ENCODE measurements around the gene INS.

The INS gene

DNA sequence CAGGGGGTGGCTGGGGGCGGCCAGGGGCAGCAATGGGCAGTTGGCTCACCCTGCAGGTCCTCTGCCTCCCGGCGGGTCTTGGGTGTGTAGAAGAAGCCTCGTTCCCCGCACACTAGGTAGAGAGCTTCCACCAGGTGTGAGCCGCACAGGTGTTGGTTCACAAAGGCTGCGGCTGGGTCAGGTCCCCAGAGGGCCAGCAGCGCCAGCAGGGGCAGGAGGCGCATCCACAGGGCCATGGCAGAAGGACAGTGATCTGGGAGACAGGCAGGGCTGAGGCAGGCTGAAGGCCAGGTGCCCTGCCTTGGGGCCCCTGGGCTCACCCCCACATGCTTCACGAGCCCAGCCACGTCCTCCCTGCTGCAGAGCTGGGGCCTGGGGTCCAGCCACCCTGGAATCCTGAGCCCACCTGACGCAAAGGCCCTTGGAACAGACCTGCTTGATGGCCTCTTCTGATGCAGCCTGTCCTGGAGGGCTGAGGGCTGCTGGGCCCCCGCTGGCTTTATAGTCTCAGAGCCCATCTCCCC, at the start of gene INS:
INS (minus strand) TSS at position 474 of the 524 bp plus-strand sequence; CDS start at position 236, 238 bp downstream.
- H3K4me1 Mint-ChIP-seq = no peaks in the 10 kb centered on the region
- ATAC-seq (ENCODE audit: low read depth) (no peak), DNase-seq (ENCODE audit: low spot score in 2 of 2) (no peak)
- H3K36me3 Mint-ChIP-seq = no peaks in the 10 kb centered on the region
- no peaks in the 10 kb centered on the region for H3K9me3 Mint-ChIP-seq
- peaks cover 15% of the 10 kb centered on the region for H3K27me3 Mint-ChIP-seq
- H3K27ac Mint-ChIP-seq = no peak within 1 kb of the TSS
- no peak within 1 kb of the TSS for H3K4me3 Mint-ChIP-seq

DNA sequence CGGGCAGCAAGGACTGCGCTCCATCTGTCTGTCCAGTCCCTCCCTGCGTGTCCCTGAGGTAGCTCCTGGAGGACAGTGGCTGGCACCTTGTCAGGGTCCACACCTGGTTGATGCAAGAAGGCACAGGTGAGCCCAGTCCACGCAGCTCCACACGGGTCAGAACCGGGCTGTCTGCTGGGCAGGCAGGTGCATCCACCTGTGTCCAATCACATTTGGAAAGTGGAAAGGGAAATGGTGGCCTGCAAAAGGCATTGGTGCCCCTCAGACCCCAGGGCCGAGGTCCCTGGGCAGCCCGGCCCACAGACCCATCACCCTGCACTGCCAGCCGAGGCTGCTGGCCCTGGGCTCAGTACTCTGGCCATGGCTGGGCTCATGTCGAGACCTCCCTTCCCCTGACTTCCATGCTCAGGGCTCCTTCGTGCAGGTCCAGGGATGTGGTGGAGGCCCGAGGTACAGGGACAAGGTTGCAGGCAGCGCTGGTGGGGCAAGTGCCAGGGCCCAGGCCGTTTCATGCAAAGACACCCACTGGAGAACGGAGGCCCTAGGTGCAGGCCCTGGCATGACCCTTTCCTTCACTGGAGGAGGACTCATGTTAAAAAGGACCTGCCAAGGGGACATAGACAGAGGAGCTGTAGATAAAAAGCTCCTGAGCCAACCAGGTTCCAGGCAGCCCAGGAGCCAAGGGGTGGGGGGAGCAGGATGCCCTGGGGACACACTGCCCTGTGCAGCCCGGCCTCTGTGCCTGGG, 49.5 kb upstream of the INS start:
- DNase-seq (ENCODE audit: low spot score in 2 of 2) = peak in 1 of 2 donors; percentile 4

DNA sequence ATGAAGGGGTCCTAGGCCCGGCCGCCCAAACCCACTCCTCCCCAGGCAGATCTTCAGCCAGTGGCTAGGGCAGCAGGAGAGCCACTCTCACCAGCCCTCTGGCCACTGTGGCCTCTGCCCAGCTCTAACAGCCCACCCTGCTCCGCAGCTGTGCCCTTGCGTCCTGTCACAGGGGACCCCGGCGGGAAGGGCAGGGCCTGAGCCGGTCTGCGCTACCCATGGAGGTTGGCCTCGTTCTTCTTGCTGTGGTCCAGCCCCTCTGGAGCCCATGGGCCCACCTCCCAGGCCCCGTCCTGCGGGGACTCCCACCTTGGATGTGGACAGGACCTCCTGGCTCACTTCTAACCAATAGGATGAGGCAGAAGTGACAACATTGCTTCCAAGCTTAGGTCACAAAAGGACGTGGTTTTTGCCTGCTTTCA, 48.9 kb upstream of the INS start:
- H3K27ac Mint-ChIP-seq = no peak overlapping the region
- ATAC-seq (ENCODE audit: low read depth) = no peak
- no peaks in the 10 kb centered on the region for H3K9me3 Mint-ChIP-seq
- DNase-seq (ENCODE audit: low spot score in 2 of 2) = no peak
- H3K27me3 Mint-ChIP-seq = peaks cover 27% of the 10 kb centered on the region
- H3K4me1 Mint-ChIP-seq = peaks cover 2% of the 10 kb centered on the region
- H3K36me3 Mint-ChIP-seq = no peaks in the 10 kb centered on the region
- H3K4me3 Mint-ChIP-seq = no peak overlapping the region

More for the DNA sequence above, 49.5 kb upstream of the INS start:
- Mint-ChIP-seq H3K27ac (no peak overlapping the region), H3K9me3 (no peaks in the 10 kb centered on the region), H3K4me1 (peaks cover 2% of the 10 kb centered on the region), H3K27me3 (peaks cover 27% of the 10 kb centered on the region), H3K4me3 (no peak overlapping the region), H3K36me3 (no peaks in the 10 kb centered on the region)
- ATAC-seq (ENCODE audit: low read depth) = no peak

DNA sequence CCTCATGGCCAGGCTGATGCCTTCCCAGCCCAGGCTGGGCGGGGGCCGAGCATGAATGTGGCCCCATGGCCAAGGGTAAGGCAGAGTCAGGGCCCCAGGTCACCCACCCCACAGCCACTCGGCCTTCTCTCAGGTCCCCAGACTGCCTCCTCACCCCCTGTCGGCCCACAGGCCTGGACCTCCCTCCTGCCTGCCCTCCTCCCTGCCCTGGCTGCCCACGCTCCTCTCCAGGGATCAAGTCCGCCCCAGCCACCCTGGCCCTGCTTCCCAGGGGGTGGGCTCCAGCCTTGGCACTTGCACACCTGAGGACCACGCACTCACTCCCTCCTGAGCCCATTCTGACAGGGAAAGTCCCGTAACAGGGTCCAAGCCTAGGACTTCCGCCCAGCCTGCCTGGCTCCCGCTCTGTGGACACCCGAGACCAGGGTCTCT, 48.4 kb upstream of the INS start:
- no peaks in the 10 kb centered on the region for H3K9me3 Mint-ChIP-seq
- peaks cover 2% of the 10 kb centered on the region for H3K4me1 Mint-ChIP-seq
- ATAC-seq (ENCODE audit: low read depth) (no peak), DNase-seq (ENCODE audit: low spot score in 2 of 2) (peak in 1 of 2 donors; percentile 9)
- H3K4me3 Mint-ChIP-seq = no peak overlapping the region
- no peaks in the 10 kb centered on the region for H3K36me3 Mint-ChIP-seq
- no peak overlapping the region for H3K27ac Mint-ChIP-seq
- peaks cover 23% of the 10 kb centered on the region for H3K27me3 Mint-ChIP-seq

DNA sequence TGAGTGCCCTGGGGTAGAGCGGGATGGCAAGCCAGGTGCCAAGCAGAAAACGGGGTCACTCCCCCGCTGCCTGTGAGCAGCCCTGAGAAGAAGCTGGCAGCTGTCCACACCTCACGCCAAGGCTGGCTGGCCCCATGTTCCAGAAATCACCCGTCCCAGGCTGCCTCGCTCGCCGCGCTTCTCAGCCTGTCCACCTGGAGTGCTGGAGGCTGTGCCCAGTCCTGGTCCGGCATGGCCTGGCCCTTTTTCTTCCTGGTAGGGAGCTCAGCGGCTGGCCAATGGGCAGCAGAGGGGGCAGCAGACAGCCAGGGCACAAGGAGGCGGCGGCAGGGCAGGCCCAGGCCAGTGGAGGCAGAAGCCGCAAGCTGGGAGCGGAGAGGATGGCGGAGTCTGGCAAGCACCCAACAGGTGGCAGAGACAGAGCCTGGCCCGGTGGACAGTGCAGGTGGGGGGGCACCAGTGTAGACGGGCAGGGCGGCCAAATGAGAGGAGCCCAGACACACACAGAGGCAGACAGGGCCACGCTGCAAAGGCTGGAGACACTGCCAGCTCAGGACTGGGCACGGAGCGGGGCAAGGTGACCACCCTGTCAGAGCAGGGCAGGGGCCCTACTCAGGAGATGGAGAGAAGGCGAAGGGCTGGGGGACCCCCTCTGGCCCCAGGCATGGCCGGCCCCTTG, 47.8 kb upstream of the INS start:
- Mint-ChIP-seq H3K9me3 (no peaks in the 10 kb centered on the region), H3K27me3 (peaks cover 21% of the 10 kb centered on the region), H3K4me3 (no peak overlapping the region), H3K36me3 (no peaks in the 10 kb centered on the region), H3K4me1 (peaks cover 2% of the 10 kb centered on the region), H3K27ac (no peak overlapping the region)
- DNase-seq (ENCODE audit: low spot score in 2 of 2) (peak in 1 of 2 donors; percentile 8), ATAC-seq (ENCODE audit: low read depth) (no peak)

DNA sequence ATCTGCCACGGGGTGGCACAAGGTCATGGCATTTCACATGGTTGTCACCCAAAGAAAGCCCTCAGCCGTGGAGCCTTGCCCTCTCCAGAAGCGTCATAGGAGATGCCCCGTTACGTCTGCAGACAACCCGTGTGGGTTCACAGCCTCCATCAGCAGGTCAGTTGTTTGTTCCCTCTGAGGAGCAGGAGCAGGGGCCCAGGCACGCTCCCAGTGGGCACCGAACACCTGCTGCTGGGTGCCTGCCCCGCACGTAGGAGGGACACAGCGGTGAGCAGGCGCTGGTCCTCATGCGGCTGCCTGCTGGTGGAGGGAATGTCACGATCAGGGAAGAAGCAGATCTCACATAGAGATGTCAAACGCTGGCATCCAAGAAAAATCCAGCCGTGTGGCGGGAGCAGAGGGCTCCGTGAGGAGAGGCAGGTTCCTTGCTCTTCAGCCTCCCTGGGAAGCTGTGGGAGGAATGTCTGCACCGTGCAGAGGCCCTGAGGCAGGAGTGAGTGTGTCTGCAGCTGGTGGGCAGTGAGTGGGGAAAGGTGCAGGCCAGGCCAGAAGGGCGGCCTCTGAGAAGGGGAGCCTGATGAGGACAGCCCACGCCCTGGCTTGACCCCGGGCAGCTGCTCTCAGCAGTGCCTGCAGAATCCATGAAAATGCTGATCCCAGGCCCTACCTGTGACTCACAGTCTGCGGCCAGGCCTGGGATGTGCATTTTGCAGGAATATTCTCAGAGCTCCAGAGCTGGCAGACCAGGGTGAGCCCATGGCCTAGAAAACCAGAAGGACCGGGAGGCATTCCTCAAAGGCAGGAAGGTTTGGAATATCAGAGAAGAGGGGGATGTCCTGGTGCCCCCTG, 47.0 kb upstream of the INS start:
- H3K4me3 Mint-ChIP-seq = no peak overlapping the region
- peak in 1 of 2 donors; percentile 8 for DNase-seq (ENCODE audit: low spot score in 2 of 2)
- H3K27ac Mint-ChIP-seq = no peak overlapping the region
- H3K36me3 Mint-ChIP-seq = no peaks in the 10 kb centered on the region
- no peaks in the 10 kb centered on the region for H3K9me3 Mint-ChIP-seq
- no peak for ATAC-seq (ENCODE audit: low read depth)
- H3K27me3 Mint-ChIP-seq = peaks cover 21% of the 10 kb centered on the region
- H3K4me1 Mint-ChIP-seq = no peaks in the 10 kb centered on the region

DNA sequence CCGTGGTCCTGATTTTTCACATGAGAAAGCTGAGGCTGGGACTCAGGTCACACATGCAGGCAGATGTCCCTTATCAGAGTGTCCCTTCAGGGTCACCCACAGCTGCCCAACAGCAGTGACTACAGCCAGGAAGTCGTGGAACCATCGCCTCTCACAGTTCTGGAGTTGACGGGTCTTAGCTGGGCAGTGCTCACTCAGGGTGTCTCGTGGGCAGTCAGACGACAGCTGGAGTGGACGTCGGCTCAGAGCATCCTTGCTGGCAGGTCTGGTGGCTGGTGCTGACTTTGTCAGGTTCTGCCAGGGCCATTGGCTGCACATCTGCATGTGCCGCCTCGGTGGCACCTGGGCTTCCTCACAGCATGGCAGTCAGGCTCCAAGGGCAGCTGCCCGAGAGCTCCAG, 46.2 kb upstream of the INS start:
- peak in 1 of 2 donors; percentile 2 for DNase-seq (ENCODE audit: low spot score in 2 of 2)
- Mint-ChIP-seq H3K36me3 (no peaks in the 10 kb centered on the region), H3K4me1 (peaks cover 2% of the 10 kb centered on the region), H3K9me3 (no peaks in the 10 kb centered on the region), H3K4me3 (no peak overlapping the region), H3K27me3 (peaks cover 21% of the 10 kb centered on the region), H3K27ac (no peak overlapping the region)
- no peak for ATAC-seq (ENCODE audit: low read depth)

DNA sequence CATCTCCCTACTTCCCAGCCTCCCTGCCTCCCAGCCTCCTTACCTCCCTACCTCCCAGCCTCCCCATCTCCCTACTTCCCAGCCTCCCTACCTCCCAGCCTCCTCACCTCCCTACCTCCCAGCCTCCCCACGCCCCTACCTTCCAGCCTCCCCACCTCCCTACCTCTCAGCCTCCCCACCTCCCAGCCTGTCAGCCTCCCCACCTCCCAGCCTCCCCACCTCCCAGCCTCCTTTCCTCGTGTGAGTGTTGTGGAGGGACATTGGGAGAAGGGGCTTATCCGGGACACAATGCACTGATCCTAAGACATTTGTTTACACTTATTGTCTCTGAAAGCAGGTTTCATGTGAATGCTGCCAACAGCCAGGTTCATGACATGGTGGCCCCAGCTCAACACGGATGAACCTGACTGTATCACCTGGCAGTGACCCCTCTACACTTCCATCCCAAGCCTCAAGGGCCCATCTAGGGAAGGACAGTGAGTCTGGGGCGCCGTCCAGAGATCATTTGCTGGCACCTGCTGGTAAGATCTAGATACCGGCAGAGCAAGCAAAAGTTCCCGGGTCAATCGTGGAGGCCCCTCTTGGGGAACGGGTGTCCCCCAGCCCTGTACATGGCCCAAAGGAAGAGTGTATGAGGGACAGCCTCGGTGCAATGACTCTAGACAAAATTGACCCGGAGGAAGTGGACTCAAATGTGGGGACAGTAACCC, 45.1 kb upstream of the INS start:
- H3K36me3 Mint-ChIP-seq = no peaks in the 10 kb centered on the region
- H3K27ac Mint-ChIP-seq = no peak overlapping the region
- no peak for DNase-seq (ENCODE audit: low spot score in 2 of 2)
- H3K4me1 Mint-ChIP-seq = peaks cover 2% of the 10 kb centered on the region
- peaks cover 21% of the 10 kb centered on the region for H3K27me3 Mint-ChIP-seq
- no peaks in the 10 kb centered on the region for H3K9me3 Mint-ChIP-seq
- no peak overlapping the region for H3K4me3 Mint-ChIP-seq
- ATAC-seq (ENCODE audit: low read depth) = no peak

DNA sequence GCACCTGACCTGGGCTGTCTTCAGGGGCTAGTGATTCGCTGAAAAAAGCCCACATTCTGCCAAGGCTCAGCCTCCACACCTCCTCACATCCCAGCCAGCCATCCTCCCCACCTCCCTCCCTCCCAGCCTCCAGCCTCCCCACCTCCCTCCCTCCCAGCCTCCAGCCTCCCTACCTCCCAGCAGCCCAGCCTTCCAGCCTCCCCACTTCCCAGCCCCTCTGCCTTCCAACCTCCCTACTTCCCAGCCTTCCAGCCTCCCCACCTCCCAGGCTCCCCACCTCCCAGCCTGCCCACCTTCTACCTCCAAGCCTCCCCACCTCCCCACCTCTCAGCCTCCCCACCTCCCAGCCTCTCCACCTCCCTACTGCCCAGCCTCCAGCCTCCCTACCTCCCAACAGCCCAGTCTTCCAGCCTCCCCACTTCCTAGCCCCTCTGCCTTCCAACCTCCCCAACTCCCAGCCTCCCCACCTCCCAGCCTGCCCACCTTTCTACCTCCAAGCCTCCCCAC, 44.3 kb upstream of the INS start:
- Mint-ChIP-seq H3K4me3 (no peak overlapping the region), H3K27ac (no peak overlapping the region), H3K27me3 (peaks cover 19% of the 10 kb centered on the region), H3K36me3 (no peaks in the 10 kb centered on the region), H3K4me1 (peaks cover 2% of the 10 kb centered on the region), H3K9me3 (peaks cover 2% of the 10 kb centered on the region)
- ATAC-seq (ENCODE audit: low read depth) (no peak), DNase-seq (ENCODE audit: low spot score in 2 of 2) (no peak)

DNA sequence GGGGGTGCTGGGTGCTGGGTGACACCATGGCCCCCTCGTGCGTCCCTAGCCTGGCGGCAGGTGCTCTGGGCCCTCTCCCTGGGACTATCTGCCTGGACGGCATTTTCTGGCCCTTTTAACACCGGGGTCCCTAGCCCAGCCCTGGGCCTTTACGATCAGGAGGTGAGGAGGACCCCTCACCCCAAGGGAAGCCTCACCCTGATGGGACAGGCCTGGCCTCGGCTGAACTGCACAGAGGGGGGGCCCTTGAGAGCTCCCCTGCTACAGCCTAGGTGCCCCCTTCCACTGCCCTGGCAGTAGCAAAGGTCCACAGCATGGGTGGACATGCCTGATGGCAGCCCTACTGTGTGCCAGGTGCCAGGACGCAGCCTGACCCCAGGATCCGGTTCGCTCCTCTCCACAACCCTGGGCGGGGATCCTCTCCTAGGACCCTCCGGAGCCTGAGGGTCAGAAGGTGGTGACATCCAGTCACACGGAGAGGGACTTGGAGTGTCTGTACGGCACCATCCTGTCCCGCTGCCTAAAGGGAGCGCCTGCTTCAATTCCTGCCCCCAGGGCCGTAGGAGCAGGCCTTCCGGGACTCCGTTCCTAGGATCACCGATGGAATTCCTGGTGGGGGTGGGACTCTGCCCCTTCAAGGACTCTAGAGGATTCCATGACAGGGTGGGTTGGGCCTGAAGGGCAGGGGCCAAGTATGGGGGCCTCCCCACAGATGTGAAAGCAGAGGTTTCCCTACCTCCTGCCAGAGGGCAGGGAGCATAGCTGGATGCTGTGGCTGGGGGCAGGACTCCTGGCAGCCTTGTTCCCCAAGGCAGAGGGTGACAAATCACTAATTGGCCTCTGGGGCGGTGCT, 43.6 kb upstream of the INS start:
- DNase-seq (ENCODE audit: low spot score in 2 of 2) (no peak), ATAC-seq (ENCODE audit: low read depth) (no peak)
- H3K27ac Mint-ChIP-seq = no peak overlapping the region
- H3K36me3 Mint-ChIP-seq = no peaks in the 10 kb centered on the region
- no peak overlapping the region for H3K4me3 Mint-ChIP-seq
- H3K27me3 Mint-ChIP-seq = peaks cover 17% of the 10 kb centered on the region
- peaks cover 2% of the 10 kb centered on the region for H3K4me1 Mint-ChIP-seq
- H3K9me3 Mint-ChIP-seq = peaks cover 2% of the 10 kb centered on the region

DNA sequence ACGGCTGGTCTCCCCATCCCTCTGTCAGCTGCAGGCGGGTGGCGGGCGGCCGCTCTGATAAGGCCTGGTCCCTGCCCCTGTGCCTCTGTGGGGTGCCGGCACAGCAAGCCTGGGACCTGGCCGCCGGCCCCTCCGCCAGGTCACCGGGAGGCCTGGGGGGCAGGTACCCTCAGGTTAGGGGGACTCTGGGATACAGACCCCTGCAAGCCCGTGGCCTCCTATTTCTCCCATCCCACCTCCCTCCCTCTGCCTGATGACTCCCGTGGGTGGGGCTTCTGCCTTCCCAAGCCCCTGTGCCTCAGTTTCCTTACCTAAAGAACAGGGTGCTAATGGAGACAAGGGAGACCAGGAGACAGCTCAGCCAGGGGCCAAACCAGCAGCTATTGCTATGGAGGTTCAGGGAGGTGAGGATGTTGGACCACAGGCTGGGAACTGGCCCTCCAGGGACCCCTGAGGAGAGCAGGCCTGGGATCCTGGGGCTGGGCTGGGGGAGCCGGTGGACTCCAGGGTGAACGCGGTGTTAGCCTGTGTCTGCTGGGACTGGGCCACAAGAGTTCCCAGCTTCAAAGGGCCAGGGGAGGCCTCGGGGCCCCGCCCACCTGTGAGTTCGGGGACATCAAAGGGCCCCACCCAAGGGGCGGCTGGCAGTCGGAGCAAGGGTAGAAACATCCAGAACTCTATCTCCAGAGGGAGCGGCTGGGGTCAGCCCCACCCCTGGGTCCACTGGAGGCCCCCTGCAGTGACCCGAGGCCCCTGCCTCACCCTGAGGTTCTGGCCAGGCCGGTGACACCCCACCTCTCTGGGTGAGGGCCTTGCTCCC, 42.6 kb upstream of the INS start:
- ATAC-seq (ENCODE audit: low read depth) (no peak), DNase-seq (ENCODE audit: low spot score in 2 of 2) (no peak)
- Mint-ChIP-seq H3K27me3 (peaks cover 10% of the 10 kb centered on the region), H3K9me3 (peaks cover 2% of the 10 kb centered on the region), H3K4me3 (no peak overlapping the region), H3K36me3 (no peaks in the 10 kb centered on the region), H3K4me1 (peaks cover 2% of the 10 kb centered on the region), H3K27ac (no peak overlapping the region)

DNA sequence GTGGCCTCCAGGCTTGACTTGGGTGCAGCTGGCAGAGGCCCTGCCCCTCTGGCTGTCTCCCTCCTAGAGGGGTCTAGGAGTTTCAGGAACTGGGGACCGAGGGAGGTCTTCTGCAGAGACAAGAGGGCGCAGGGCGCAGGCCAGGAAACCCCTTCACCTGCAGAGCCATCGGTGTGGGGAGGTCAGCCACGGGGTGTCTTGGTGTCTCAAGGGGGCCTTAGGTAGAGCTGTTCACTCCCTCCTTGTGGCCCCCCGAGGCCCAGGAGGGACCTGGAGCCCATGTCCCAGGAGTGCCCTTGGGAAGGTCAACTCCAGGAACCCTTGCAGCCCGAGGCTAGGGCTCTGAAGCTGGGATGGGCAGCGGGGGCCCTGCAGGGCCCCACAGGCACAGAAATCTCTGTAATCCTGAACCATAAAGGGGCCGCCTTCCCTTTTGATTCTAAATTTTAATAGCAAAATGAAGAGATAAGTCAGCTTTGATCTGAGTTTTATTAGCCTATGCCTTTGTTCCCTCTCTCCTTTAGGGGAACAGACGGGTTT, 42.0 kb upstream of the INS start:
- peaks cover 2% of the 10 kb centered on the region for H3K4me1 Mint-ChIP-seq
- no peak overlapping the region for H3K27ac Mint-ChIP-seq
- peaks cover 2% of the 10 kb centered on the region for H3K9me3 Mint-ChIP-seq
- no peak overlapping the region for H3K4me3 Mint-ChIP-seq
- DNase-seq (ENCODE audit: low spot score in 2 of 2) (no peak), ATAC-seq (ENCODE audit: low read depth) (no peak)
- no peaks in the 10 kb centered on the region for H3K36me3 Mint-ChIP-seq
- peaks cover 8% of the 10 kb centered on the region for H3K27me3 Mint-ChIP-seq

Measured in memory B cell (primary cell).